Stimulated activated CD4-positive, alpha-beta T cell treated with anti-CD3 and anti-CD28 coated beads, TNF-alpha, amount 100 ng/mL, for 24 hours (primary cell): ENCODE results near the gene POU2AF3.
"Not testable (repeated sequence)": the region's sequence is repeated elsewhere in the genome, so short reads cannot be mapped to it uniquely, and the experiment has no call there.

Source experiments
- DNase-seq, 3 experiments: peaks; one replicate each; pipeline ENCODE4 v3.0.0-alpha.2; 2020; ENCODE audit warnings: low read depth in 3 of 3

The POU2AF3 gene

DNA sequence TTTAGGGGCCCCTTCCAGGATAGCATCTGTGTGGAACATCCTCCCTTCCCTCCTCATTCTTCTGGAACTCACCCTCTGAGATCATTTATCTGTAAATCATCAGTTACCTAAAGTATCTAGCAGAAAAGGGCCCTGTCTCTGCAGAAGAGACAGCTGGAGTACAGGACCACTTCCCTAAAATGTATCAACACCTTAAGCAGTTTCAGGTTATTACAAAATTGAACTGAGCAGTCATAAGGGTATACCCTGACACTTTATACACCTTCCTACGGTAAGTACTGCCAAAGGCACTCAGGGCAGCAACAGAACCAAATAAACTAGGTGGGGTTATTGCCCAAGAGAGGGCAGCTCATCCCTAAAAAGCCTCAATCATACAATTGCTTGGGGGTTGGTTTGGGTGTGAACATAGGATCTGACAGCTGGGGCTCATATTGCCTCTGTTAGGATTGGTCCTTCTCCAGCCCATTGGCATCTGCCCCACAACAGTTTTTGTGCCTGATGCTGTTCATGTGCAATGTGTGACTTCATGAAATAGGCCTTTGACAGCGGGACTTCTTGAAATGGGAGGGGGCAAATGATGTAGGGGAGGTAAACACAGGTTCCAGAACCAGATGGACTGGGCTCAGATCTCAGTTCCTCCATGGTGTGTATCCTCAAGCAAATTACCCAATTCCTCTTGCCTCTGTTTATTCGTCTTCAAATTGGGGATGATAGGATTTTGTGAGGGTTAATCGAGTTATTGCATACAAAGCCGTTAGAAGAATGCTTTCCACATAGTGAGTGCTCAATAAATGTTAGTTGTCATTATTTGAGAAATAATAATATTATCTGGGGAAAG lies 2.9 kb downstream of the POU2AF3 start:
- DNase-seq, result no peak

DNA sequence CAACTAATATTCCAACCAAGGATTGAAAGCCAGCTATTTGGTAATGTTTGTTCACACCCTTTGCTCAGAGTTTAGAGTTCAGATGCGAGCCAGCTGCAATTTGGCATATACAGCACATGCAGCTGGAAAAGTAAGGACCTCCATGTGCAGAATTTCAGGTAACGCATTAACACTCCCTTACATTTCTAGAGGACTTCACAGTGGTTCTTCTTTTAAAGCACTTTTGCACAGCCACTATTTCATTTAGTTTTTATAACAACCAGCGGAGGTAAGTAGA lies 3.4 kb downstream of the POU2AF3 start:
- no peak for DNase-seq

DNA sequence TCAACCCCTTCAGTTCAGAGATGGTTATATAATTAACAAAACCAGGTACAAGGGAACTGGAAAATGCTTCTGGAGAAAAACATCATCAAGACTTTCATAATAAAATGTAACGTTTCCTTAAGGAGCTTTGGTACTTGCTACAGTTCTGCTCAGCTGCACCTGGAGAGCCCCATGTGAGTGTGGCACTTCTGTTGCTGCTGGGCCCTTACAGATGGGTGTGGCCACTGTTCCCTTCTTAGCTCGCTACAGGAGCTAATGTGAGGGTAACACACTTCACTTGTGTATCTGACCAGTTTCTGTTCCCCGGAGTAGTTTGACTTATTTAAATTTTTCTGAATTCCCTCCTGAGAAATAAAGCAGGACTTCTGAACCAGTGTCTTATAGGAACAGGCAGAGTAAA lies 4.0 kb downstream of the POU2AF3 start:
- DNase-seq, result no peak

DNA sequence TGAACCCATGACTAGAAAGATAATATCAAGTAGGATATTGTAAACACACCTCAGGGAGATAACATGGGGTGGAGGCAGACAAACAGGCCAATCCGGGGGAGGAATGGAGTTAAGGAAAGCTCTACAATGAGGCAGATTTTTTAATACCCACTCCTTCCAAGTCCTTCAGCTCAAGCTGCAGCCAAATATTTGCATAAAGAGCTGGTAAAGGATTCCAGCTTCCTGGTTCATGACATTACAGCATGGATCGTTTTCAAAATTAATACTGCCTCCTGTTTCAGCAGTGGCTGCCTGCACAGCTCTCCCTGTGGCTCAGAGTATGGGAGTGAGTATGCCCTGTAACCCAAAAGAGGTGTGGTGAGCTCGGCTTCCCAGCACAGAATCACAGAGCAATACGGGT lies 5.1 kb downstream of the POU2AF3 start:
- no peak for DNase-seq

DNA sequence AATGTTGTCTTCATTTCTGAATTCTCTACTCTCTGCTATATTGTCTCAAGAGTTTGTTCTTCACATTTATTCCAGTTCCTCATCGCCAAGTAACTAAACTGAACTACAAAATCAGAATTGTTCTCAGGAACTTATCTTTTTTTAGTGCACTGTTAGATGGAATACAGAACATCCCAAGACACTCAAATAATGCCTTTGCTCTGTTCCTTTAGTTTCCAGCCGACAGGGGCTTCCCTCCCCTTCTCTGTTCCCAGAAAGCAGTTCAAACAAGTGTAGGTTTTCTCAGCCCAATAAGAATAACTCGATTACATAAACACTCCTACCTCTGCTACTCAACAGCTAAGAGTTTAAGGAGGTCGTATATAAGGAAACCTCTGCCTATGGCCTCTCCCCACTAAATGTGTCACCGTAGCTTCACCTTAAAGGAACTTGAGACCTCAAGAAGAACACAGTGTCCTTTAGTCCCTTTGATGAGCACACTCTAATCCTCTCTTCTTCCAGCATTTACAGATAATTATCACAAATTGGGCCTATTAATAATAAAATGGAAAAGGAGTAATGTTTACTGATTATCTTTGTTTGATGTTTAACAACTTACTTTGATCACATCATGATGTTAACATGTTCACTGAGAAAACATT lies 6.9 kb downstream of the POU2AF3 start:
- DNase-seq, result no peak

GRCh38 chr11:111305876-111306275 lies 7.5 kb downstream of the POU2AF3 start:
- no peak for DNase-seq

DNA sequence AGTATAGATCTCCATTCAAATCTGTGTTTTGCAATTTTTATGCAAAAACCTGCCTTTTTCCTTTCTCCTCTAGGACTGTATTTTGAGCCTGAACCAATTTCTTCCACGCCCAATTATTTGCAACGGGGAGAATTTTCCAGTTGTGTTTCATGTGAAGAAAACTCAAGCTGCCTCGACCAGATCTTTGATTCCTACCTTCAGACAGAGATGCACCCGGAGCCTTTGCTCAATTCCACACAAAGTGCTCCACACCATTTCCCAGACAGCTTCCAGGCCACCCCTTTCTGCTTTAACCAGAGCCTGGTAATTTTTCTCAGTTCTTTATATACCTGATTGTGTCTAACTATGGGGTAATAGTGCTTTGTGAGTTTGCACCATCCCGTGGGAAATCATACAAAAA lies 8.0 kb downstream of the POU2AF3 start:
- no peak for DNase-seq

GRCh38 chr11:111307472-111308108 lies 9.2 kb downstream of the POU2AF3 start:
- no peak for DNase-seq

- DNase-seq, result no peak
Observed at GRCh38 chr11:111308140-111308539, 9.8 kb downstream of the POU2AF3 start.

- no peak for DNase-seq
Observed at GRCh38 chr11:111309215-111309915, 11.0 kb downstream of the POU2AF3 start.

GRCh38 chr11:111310088-111310487 lies 11.7 kb downstream of the POU2AF3 start:
- DNase-seq, result no peak

- DNase-seq, result no peak
Observed at GRCh38 chr11:111310723-111311122, 12.4 kb downstream of the POU2AF3 start.

- DNase-seq, result no peak
Observed at GRCh38 chr11:111312076-111312475, 13.7 kb downstream of the POU2AF3 start.

GRCh38 chr11:111319296-111319695 lies 20.9 kb downstream of the POU2AF3 start:
- no peak for DNase-seq

DNA sequence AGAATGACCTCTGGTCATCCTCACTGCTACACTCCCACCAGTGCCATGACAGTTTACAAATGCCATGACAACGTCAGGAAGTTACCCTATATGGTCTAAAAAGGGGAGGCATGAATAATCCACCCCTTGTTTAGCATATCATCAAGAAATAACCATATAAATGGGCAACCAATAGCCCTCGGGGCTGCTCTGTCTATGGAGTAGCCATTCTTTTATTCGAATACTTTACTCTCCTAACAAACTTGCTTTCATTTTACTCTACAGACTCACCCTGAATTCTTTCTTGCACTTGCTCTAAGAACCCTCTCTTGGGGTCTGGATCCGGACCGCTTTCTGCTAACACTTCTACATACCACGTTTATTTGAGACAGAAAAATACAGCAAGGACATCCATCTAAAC lies 21.9 kb downstream of the POU2AF3 start:
- DNase-seq, result not testable (repeated sequence)

- no peak for DNase-seq
Observed at GRCh38 chr11:111320728-111321568, 22.6 kb downstream of the POU2AF3 start.

DNA sequence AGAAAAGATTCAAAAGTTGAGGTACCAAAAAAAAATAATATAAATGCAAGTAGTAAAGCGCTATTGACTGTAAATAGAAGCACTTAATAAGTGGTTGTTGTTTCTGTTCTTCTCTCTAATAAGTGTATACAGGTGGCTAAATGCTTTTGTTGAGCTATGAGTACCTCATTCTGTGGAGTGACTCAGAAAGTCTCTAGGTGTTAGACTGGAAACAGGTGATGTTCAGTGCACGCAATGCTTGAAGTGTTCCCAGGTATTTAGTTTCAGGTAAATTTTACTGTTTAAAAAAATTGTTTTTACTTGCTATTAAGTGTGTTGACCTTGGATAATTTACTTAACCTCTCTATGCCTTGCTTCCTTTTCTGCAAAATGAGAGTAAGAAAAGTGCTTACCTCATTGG lies 24.2 kb downstream of the POU2AF3 start:
- no peak for DNase-seq

- no peak for DNase-seq
Observed at GRCh38 chr11:111324277-111324720, 26.0 kb downstream of the POU2AF3 start.

GRCh38 chr11:111325259-111325658 lies 26.9 kb downstream of the POU2AF3 start:
- no peak for DNase-seq

- DNase-seq, result no peak
Observed at GRCh38 chr11:111326824-111327223, 28.5 kb downstream of the POU2AF3 start.

GRCh38 chr11:111327908-111328624 lies 29.7 kb downstream of the POU2AF3 start:
- no peak for DNase-seq
